Activated gamma-delta T cell treated with anti-CD3 and anti-CD28 coated beads, Interleukin-2, amount 50 U/mL, for 16 hours (primary cell): Measurements from ENCODE around the gene FKBP8.

Source experiments
- DNase-seq: peaks from one replicate; pipeline ENCODE4 v3.0.0-alpha.2; 2020; ENCODE audit warnings: low read depth

Gene FKBP8

GRCh38 chr19:18502246-18502637, 41.1 kb downstream of the FKBP8 start:
- no peak for DNase-seq

GRCh38 chr19:18501832-18502231, 41.5 kb downstream of the FKBP8 start:
- DNase-seq, result no peak

GRCh38 chr19:18501351-18501750, 42.0 kb downstream of the FKBP8 start:
- no peak for DNase-seq

GRCh38 chr19:18500799-18501198, 42.6 kb downstream of the FKBP8 start:
- DNase-seq, result no peak

GRCh38 chr19:18500376-18500775, 43.0 kb downstream of the FKBP8 start:
- DNase-seq, result no peak

DNA sequence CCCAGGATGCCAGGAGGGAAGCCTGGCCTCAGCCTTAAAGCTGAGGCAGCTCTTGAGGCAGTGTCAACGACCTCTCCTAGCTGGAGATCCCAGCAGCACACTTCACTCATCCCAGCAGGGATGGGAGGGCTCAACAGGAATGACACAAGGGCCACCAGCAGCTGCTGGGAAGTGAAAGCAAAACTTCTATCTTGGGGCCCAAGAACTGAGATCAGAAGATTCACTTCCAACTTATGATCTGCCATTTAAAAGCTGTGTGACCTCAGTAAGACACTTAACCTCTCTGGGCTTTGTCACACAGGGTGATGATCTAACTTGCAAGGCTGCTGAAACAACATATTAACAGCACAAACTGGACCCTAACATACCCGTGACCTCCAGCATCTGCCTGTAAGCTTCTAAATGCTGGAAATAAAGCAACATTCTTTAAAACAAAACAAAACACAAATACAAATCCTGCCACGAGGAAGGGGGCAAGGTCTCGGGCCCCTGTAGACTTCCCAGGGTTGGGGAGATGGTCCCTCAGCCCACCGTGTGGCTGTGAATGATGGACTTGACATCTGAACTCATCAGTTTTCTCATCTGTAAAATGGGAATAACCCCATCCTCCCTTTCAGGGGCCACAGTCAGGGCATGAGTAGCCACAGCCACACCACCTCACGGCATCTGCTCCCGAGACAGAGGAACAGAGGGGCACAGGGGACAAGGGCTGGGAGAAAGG, 44.2 kb downstream of the FKBP8 start:
- DNase-seq, result no peak

GRCh38 chr19:18496980-18497256, 46.5 kb downstream of the FKBP8 start:
- DNase-seq, result no peak

- DNase-seq, result peak; percentile 44
Observed at GRCh38 chr19:18496167-18496979, 47.0 kb downstream of the FKBP8 start.

DNA sequence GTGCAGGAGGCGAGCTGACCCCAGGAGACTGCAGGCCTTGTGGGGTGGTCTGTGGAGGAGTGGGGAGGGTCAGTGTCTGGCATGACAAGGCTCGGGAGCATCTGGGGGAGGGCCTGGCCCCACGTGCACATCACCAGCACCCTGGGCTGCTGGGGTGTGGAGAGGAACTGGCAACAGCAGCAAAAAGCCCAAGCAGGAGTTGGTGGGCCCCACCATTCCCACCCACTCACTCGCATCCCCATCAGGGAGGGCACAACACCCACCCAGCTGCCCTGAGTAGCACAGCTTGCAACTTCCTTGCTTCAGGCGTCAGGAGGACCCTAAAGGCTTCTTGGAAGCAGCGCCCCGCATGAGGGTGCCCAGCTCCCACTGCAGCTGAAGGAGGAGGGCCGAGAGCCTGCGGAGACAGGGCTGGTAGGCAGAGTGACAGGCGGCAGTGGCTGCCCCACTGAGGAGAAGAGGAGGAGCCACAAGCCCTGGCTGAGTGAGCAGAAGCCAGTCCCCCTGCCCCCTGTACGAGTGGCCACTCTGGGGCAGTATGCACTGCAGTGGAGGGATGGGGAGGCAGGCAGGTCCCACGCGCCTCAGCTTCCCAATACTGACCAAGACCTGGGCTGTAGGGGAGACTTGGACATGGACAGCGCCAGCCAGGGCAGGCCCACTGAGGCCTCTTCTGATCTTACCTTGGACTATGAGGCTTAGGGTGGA, 48.0 kb downstream of the FKBP8 start:
- DNase-seq, result no peak

- DNase-seq, result no peak
Observed at GRCh38 chr19:18494267-18494607, 49.1 kb downstream of the FKBP8 start.

GRCh38 chr19:18493440-18494266, 49.7 kb downstream of the FKBP8 start:
- DNase-seq, result no peak

DNA sequence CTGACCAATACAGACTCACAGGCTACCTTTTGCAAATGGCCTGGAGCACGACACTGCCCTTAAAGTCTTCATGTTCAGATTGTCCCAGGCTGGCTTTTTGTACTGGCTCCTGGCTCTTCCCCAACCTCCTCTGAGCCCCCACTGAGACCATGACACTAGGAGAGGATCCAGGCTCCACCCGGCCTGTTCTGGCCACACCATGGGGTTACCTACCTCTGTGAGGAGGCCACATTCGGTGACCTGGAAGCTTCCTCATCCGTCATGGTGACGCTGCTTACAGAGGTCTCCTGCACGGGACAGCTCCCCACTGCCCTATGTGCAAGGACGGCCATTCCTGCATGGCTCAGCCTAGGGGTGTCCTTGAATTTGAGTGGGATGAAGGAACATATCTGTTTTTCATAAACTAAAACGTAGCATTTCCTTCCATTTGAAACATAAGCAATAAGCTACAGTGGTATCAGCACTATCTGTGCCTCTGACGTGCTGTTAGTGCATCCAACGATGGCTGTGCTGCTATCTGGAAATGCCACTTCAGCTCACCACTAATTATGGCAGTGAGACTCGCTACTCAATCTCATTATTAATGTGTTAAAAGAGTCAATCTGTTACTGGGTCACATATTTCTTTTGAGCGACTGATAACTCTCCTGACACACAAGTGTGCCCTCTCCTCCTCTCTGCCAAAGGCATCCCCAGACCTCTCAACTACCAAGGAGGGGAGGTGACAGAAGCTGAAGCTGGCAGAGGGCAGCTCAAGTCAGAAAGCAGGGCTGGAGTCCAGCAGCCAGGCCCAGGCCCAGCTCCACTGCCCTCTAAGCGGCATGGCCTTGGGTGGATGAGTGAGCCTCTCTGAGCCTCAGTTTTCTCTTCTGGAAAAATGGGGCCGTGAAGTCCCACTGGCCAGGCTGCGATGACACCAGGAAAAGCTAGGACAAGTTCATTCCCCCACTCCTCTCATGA, 51.1 kb downstream of the FKBP8 start:
- no peak for DNase-seq

DNA sequence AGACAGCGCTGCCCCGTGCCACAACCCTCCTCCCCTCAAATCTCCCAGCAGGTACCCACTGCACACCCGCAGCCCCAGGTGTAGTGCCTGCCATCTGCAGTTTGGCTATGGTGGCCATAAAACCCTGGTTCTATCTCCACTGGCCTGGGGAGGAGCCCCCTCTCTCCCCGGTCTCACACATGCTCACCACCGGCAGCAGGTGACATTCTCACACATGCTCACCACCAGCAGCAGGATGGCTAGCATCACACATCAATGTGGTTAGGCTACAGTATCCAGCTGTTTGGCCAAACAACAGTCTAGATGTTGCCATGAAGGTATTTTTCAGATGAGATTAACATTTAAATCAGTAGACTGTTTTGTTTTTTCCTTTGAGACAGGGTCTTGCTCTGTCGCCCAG, 52.6 kb downstream of the FKBP8 start:
- no peak for DNase-seq

DNA sequence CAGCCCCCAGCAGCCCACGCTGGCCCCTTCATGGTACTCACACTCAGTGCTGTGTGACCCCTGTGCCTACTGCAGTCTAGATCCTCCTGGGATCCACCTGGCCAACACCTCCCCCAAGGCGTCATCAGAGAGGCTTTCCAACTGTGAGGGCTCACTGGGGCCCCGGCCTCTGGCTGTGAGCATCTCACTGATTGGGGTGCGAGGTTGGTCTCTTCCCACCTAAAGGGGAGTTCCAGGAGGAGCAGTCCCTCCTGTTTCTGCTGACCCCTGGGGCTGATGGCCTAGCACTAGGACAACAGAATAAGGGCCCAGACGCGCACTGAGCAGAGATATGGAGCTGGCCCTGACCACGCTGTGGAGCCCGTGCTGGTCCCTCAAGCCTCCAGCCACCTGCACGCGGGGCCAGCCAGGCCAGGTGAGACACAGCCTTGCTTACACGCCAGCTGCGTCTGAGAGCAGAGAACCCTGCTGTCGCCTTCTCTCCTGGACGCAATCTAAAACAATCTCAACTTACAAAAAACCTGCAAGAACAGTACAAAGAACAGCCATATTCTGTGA, 53.7 kb downstream of the FKBP8 start:
- no peak for DNase-seq

- DNase-seq, result no peak
Observed at GRCh38 chr19:18488838-18489626, 54.3 kb downstream of the FKBP8 start.

- no peak for DNase-seq
Observed at GRCh38 chr19:18488403-18488723, 55.0 kb downstream of the FKBP8 start.

- DNase-seq, result no peak
Observed at GRCh38 chr19:18487576-18488402, 55.6 kb downstream of the FKBP8 start.

- no peak for DNase-seq
Observed at GRCh38 chr19:18486746-18487145, 56.6 kb downstream of the FKBP8 start.

- DNase-seq, result no peak
Observed at GRCh38 chr19:18484992-18485391, 58.4 kb downstream of the FKBP8 start.
